Measurements from ENCODE around the gene CGN. TPM values are rescaled to one million over a fixed set of nuclear protein-coding genes. Genes with fewer than 3 reads are reported as not detected.

CGN gene
- total RNA-seq, 1 experiment from 2014 or later: 30.9 TPM

DNA sequence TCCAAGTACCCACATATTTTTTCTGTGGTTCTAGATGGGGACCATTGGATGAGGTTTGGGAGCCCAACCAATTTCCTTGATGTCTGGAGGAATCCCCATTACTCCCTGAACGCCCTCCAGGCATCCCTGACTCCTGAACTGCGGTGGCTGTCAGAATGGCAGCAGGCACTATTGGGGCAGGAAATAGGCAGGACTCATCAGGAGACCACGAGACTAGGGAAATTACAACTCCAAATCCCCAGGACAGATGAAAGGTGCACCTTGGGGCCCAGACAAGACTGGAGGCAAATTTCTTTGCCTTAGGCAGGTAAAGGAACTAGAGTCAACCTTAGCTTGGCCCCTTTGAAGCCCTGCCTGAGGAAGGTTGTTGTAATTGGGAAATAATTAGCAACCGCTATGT lies 1.1 kb downstream of the CGN start:
- Mint-ChIP-seq H3K27ac (no peak overlapping the region; a peak in 1 of 7 replicates), H3K4me3 (peak overlapping the region; percentile 89 to 91), H3K9me3 (no peaks in the 10 kb centered on the region), H3K27me3 (ENCODE audit: low read depth) (no peaks in the 10 kb centered on the region), H3K36me3 (ENCODE audit: insufficient read depth in 1 of 3, low read depth in 3 of 3) (no peaks in the 10 kb centered on the region; a peak in 3 of 7 replicates), H3K4me1 (peaks cover 48 to 52% of the 10 kb centered on the region in 2 experiments)
- Histone ChIP-seq H3K9ac (ENCODE audit: extremely low read depth, insufficient read length, low read length) (peak overlapping the region; percentile 13), H3K79me2 (ENCODE audit: insufficient read depth, low read length) (no peaks in the 10 kb centered on the region), H2BK15ac (ENCODE audit: low read depth, low read length) (no peak overlapping the region), H2AFZ (ENCODE audit: low read length) (no peak overlapping the region), H2AK5ac (ENCODE audit: insufficient read length, low read length) (no peak overlapping the region), H4K5ac (ENCODE audit: insufficient read length, low read depth, low read length) (no peak overlapping the region), H3K27ac (ENCODE audit: insufficient read length, low read depth, low read length) (no peak overlapping the region), H3K4me2 (ENCODE audit: insufficient read depth, insufficient read length, low read length) (peak overlapping the region; percentile 76), H3K27me3 (ENCODE audit: insufficient read depth, low read length) (no peaks in the 10 kb centered on the region), H2BK12ac (ENCODE audit: insufficient read length, low read depth, low read length) (no peak overlapping the region), H3K14ac (ENCODE audit: insufficient read depth, low read length) (no peak overlapping the region), H3K9me3 (ENCODE audit: control insufficient read depth, low read depth, low read length) (no peaks in the 10 kb centered on the region), H3T11ph (ENCODE audit: low read length) (no peak overlapping the region), H2BK120ac (ENCODE audit: low read depth, low read length, poor library complexity, severe bottlenecking) (no peak overlapping the region), H3K18ac (ENCODE audit: insufficient read length, low read depth, low read length) (no peak overlapping the region), H3K79me1 (ENCODE audit: insufficient read depth, low read depth, low read length, poor library complexity, severe bottlenecking) (no peaks in the 10 kb centered on the region), H3K4ac (ENCODE audit: low read depth, low read length) (no peak overlapping the region), H2BK5ac (ENCODE audit: insufficient read length, low read length) (no peak overlapping the region), H3K23ac (ENCODE audit: insufficient read length, low read depth, low read length) (no peak overlapping the region), H3K56ac (ENCODE audit: insufficient read length, low read depth, low read length) (no peak overlapping the region), H4K91ac (ENCODE audit: insufficient read length, low read depth, low read length) (no peak overlapping the region), H4K8ac (replicated peaks; ENCODE audit: insufficient read length, low read depth, low read length) (no peak overlapping the region), H3K4me1 (ENCODE audit: insufficient read depth, low read length) (peaks cover 15% of the 10 kb centered on the region; the same call in 1 of the 2 replicates), H3K23me2 (ENCODE audit: insufficient read length, low read depth, low read length, poor library complexity, severe bottlenecking) (peaks cover 21% of the 10 kb centered on the region), H2BK20ac (ENCODE audit: low read depth, low read length, poor library complexity, severe bottlenecking) (no peak overlapping the region), H4K20me1 (ENCODE audit: control insufficient read depth, insufficient read depth, insufficient read length) (no peaks in the 10 kb centered on the region)
- no CpG with 5 or more reads among the region's 4 CpGs for WGBS (ENCODE audit: extremely low coverage, insufficient read length, low lambda C conversion rate)
- peak; percentile 40 for DNase-seq
- TF ChIP-seq, protein P1, sequence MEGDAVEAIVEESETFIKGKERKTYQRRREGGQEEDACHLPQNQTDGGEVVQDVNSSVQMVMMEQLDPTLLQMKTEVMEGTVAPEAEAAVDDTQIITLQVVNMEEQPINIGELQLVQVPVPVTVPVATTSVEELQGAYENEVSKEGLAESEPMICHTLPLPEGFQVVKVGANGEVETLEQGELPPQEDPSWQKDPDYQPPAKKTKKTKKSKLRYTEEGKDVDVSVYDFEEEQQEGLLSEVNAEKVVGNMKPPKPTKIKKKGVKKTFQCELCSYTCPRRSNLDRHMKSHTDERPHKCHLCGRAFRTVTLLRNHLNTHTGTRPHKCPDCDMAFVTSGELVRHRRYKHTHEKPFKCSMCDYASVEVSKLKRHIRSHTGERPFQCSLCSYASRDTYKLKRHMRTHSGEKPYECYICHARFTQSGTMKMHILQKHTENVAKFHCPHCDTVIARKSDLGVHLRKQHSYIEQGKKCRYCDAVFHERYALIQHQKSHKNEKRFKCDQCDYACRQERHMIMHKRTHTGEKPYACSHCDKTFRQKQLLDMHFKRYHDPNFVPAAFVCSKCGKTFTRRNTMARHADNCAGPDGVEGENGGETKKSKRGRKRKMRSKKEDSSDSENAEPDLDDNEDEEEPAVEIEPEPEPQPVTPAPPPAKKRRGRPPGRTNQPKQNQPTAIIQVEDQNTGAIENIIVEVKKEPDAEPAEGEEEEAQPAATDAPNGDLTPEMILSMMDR (conservative IDR thresholded peaks at IDR 0.05): no peak
